BJ (cell line): ENCODE measurements around the gene UGT1A3. TPM values are rescaled to one million over a fixed set of nuclear protein-coding genes. Genes with fewer than 3 reads are reported as not detected.

Experiments used
- CTCF ChIA-PET: fragments of 350-600 bp; formaldehyde crosslinking; extraction: SDS; loops from one replicate; lab custom pipeline; 2021; ENCODE audit warnings: antibody characterized with exemption, inconsistent platforms; lab: Yijun Ruan, JAX
- POLR2A ChIA-PET: fragments of 300-600 bp; sonication (Branson Sonifier 250); formaldehyde crosslinking; extraction: SDS; loops from one replicate; lab custom pipeline; 2021; ENCODE audit warnings: antibody characterized with exemption; lab: Charles Lee
- DNase-seq: peaks from one replicate; pipeline ENCODE4 v3.0.0-alpha.2; 2011; ENCODE audit warnings: low read depth
- H3K27me3 ChIP-seq: 2 replicates; pipeline ENCODE4 v1.6.0; 2011; ENCODE audit warnings: low read length; ENCODE audit not compliant: control insufficient read depth, insufficient read depth
- H3K36me3 ChIP-seq: 2 replicates; pipeline ENCODE4 v1.5.1; 2011; ENCODE audit warnings: low read length; ENCODE audit not compliant: control insufficient read depth, insufficient read depth
- H3K4me3 ChIP-seq: 2 replicates; pipeline ENCODE4 v1.5.1; 2011; ENCODE audit warnings: low read depth, mild to moderate bottlenecking, control low read depth, low read length
- polyA minus RNA-seq: library from RNA; depleted of rRNA, polyadenylated mRNA; stranded (reverse); fragments of >200 nt; gene quantifications from 2 replicates; pipeline ENCODE4 v1.2.3, GENCODE V29; 2011; rRNA and poly(A)+ RNA removed
- polyA plus RNA-seq: library from polyadenylated mRNA; depleted of rRNA; stranded (reverse); fragments of >200 nt; gene quantifications from 2 replicates; pipeline ENCODE4 v1.2.3, GENCODE V29; 2011; rRNA removed
- TF ChIP-seq, protein P1 (sequence below): IDR thresholded peaks from 2 replicates; pipeline ENCODE4 v1.5.1; 2011; ENCODE audit warnings: low read depth, mild to moderate bottlenecking, control low read depth, inconsistent platforms, low read length, moderate library complexity; ENCODE audit not compliant: insufficient read depth

The UGT1A3 gene
- not detected in 2 replicates for polyA plus RNA-seq
- polyA minus RNA-seq = not detected in 2 replicates

DNA sequence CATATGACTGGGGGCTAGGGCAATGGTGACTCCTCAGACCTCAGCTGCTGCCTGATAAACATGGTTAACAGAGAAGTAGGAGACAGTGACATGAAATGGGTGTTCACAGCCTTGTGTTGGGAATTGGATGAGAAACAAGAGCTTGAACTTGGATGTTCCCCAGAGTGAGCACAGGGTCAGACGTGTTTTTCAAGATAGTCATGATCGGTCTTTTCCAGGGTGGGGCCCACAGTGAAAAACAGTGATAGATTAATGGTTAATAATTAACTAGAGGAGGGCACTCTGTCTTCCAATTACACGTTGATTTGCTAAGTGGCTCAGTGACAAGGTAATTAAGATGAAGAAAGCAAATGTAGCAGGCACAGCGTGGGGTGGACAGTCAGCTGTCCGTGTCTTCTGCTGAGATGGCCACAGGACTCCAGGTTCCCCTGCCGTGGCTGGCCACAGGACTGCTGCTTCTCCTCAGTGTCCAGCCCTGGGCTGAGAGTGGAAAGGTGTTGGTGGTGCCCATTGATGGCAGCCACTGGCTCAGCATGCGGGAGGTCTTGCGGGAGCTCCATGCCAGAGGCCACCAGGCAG lies at the start of gene UGT1A3:
Gene UGT1A3, plus strand, starts transcription at position 320 of the 579 bp plus-strand sequence. Its CDS starts 85 bp downstream, at position 405.
- no peaks in the 10 kb centered on the region for H3K36me3 ChIP-seq
- CTCF ChIA-PET = no interaction called here
- TF ChIP-seq, protein P1, sequence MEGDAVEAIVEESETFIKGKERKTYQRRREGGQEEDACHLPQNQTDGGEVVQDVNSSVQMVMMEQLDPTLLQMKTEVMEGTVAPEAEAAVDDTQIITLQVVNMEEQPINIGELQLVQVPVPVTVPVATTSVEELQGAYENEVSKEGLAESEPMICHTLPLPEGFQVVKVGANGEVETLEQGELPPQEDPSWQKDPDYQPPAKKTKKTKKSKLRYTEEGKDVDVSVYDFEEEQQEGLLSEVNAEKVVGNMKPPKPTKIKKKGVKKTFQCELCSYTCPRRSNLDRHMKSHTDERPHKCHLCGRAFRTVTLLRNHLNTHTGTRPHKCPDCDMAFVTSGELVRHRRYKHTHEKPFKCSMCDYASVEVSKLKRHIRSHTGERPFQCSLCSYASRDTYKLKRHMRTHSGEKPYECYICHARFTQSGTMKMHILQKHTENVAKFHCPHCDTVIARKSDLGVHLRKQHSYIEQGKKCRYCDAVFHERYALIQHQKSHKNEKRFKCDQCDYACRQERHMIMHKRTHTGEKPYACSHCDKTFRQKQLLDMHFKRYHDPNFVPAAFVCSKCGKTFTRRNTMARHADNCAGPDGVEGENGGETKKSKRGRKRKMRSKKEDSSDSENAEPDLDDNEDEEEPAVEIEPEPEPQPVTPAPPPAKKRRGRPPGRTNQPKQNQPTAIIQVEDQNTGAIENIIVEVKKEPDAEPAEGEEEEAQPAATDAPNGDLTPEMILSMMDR = no peak
- POLR2A ChIA-PET = interaction anchor here (0.6 kb wide), 1 partner anchor 795 kb away, joined by 10 read pairs; no protein-coding TSS in a partner anchor
- no peak for DNase-seq
- no peaks in the 10 kb centered on the region for H3K27me3 ChIP-seq
- no peak within 1 kb of the TSS for H3K4me3 ChIP-seq

DNA sequence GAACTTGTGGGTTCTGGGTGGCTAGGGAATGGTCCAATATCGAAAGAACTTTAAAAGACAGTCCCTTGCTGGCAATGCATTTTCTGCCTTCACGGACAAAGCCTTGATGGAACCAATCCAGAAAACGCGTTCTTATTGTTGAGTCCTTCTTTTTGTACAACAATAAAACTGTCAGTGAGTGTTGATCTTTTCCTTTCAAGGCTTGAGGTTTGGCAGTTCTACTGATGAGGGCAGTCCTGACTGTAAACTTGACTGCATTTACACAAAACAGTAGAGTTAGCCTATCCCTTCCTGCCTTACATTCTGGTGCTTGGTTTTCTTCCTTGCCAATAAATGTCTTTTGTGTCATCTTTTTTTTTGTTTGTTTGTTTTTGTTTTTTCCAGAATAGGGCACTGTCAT lies 49.6 kb upstream of the UGT1A3 start:
- CTCF ChIA-PET = no interaction called here
- POLR2A ChIA-PET = no interaction called here

DNA sequence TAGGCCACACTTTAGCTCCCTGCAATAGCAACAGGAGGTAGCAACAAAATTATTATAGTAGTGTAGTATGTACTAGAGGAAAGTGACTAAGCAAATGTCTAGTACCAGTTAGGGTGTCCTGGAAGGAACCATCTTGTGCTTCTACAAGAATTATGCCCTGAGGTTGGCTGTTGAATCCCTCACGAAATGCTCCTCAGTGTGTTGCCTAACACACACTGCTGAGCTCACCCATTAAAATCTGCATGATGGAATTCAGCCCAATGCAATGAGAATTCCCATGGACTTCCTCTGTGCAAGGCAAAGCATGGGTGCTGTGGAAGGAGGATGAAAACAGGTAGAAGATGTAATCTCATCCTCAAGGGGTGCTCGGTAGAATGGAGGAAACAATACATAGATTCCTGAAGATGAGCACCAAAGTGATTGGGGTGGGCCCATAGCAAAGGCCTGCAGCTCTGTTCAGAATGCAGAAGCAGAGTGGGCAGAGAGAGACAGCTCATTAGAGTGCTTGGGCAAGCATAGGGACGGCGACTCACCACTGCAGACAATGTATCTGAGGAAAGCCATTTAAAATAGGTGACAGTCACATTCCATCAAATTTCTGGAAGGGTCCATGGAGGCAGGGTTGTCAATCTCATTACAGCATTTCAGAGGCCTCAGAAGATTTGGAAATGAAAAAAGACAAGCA lies 48.3 kb upstream of the UGT1A3 start:
- no peaks in the 10 kb centered on the region for H3K27me3 ChIP-seq
- DNase-seq = no peak
- TF ChIP-seq, protein P1 = no peak
- POLR2A ChIA-PET = no interaction called here
- H3K4me3 ChIP-seq = no peak overlapping the region
- no peaks in the 10 kb centered on the region for H3K36me3 ChIP-seq
- CTCF ChIA-PET = interaction anchor here (1.4 kb wide), 1 partner anchor 11 kb away, joined by 6 read pairs; no protein-coding TSS in a partner anchor

More for the DNA sequence above, 49.6 kb upstream of the UGT1A3 start:
- Histone ChIP-seq H3K36me3 (no peaks in the 10 kb centered on the region), H3K4me3 (no peak overlapping the region), H3K27me3 (no peaks in the 10 kb centered on the region)
- no peak for DNase-seq
- TF ChIP-seq, protein P1 = no peak

DNA sequence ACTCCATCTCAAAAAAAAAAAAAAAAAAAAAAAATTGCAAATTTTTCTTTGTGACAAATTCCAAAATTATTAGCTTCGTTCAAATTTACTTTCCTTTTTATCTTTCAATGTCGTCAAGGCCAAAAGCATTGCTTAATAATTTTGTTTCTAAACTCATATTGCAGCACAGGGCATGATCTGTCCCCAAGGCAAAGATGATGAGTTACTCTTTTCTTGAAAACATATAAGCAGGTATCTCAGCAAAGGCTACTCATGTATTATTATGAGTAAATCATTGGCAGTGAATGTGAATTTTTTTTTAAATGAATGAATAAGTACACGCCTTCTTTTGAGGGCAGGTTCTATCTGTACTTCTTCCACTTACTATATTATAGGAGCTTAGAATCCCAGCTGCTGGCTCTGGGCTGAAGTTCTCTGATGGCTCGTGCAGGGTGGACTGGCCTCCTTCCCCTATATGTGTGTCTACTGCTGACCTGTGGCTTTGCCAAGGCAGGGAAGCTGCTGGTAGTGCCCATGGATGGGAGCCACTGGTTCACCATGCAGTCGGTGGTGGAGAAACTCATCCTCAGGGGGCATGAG lies 47.2 kb upstream of the UGT1A3 start, which contains the start of gene UGT1A7:
Gene UGT1A7, plus strand, starts transcription at position 381 of the 579 bp plus-strand sequence. Its CDS starts 37 bp downstream, at position 418.
- ChIA-PET CTCF (no interaction called here), POLR2A (no interaction called here)
- Histone ChIP-seq H3K4me3 (no peak within 1 kb of the TSS), H3K36me3 (no peaks in the 10 kb centered on the region), H3K27me3 (no peaks in the 10 kb centered on the region)
- no peak for DNase-seq
- TF ChIP-seq, protein P1 = no peak

GRCh38 chr2:233684640-233685039 lies 44.2 kb upstream of the UGT1A3 start:
- Histone ChIP-seq H3K27me3 (no peaks in the 10 kb centered on the region), H3K36me3 (no peaks in the 10 kb centered on the region), H3K4me3 (no peak overlapping the region)
- no peak for DNase-seq
- POLR2A ChIA-PET = no interaction called here
- TF ChIP-seq, protein P1 = no peak
- CTCF ChIA-PET = no interaction called here
